Type B pancreatic cell (in vitro differentiated cells): ENCODE measurements around the gene RHBDL2. TPM values are rescaled to one million over a fixed set of nuclear protein-coding genes. Genes with fewer than 3 reads are reported as not detected.
"Not testable (repeated sequence)": the region's sequence is repeated elsewhere in the genome, so short reads cannot be mapped to it uniquely, and the experiment has no call there.

Experiments
- DNase-seq: peaks from one replicate; pipeline ENCODE4 v3.0.0; 2021; ENCODE audit warnings: mixed read lengths; ENCODE audit not compliant: unreplicated experiment; ENCODE audit errors: extremely low spot score
- H3K27ac Mint-ChIP-seq: 2 replicates; pipeline ENCODE4 v1.8.0; 2021; ENCODE audit warnings: mild to moderate bottlenecking, mixed read lengths
- H3K27me3 Mint-ChIP-seq: 2 replicates; pipeline ENCODE4 v1.8.0; 2021; ENCODE audit warnings: mixed read lengths
- H3K36me3 Mint-ChIP-seq: 2 replicates; pipeline ENCODE4 v1.8.0; 2021; ENCODE audit warnings: mixed read lengths
- H3K4me1 Mint-ChIP-seq: one replicate; pipeline ENCODE4 v1.8.0; 2021; ENCODE audit warnings: mixed read lengths; ENCODE audit not compliant: unreplicated experiment
- H3K4me3 Mint-ChIP-seq: 2 replicates; pipeline ENCODE4 v1.8.0; 2021; ENCODE audit warnings: mild to moderate bottlenecking, mixed read lengths
- H3K9me3 Mint-ChIP-seq: 2 replicates; pipeline ENCODE4 v1.8.0; 2021; ENCODE audit warnings: mixed read lengths
- CTCF ChIP-seq: fragments of 200-600 bp; sonication (generic); conservative IDR thresholded peaks from 2 replicates; pipeline ENCODE4 v1.5.0; 2021; ENCODE audit warnings: antibody characterized with exemption, mild to moderate bottlenecking
- total RNA-seq: library from RNA; stranded (reverse); gene quantifications from 2 replicates; pipeline ENCODE4 v1.2.1, GENCODE V29; 2021; ENCODE audit warnings: low replicate concordance

RHBDL2 gene
- total RNA-seq, 1 donor from 2014 or later: 0.80 TPM

- no peak overlapping the region for H3K4me3 Mint-ChIP-seq
- H3K4me1 Mint-ChIP-seq: no peaks in the 10 kb centered on the region
- no peaks in the 10 kb centered on the region for H3K27me3 Mint-ChIP-seq
- no peak overlapping the region for H3K27ac Mint-ChIP-seq
- no peaks in the 10 kb centered on the region for H3K9me3 Mint-ChIP-seq
- TF ChIP-seq CTCF: no peak
- peaks cover 21% of the 10 kb centered on the region for H3K36me3 Mint-ChIP-seq
- no peak for DNase-seq
Observed at GRCh38 chr1:38840281-38840680, 101.3 kb downstream of the RHBDL2 start.

GRCh38 chr1:38839363-38839762 is 102.3 kb downstream of the RHBDL2 start:
- no peaks in the 10 kb centered on the region for H3K9me3 Mint-ChIP-seq
- no peaks in the 10 kb centered on the region for H3K4me1 Mint-ChIP-seq
- no peaks in the 10 kb centered on the region for H3K27me3 Mint-ChIP-seq
- no peak overlapping the region for H3K27ac Mint-ChIP-seq
- H3K36me3 Mint-ChIP-seq: peaks cover 12% of the 10 kb centered on the region
- no peak overlapping the region for H3K4me3 Mint-ChIP-seq
- no peak for DNase-seq
- TF ChIP-seq CTCF: no peak

- H3K9me3 Mint-ChIP-seq, H3K4me3 Mint-ChIP-seq, H3K36me3 Mint-ChIP-seq, H3K4me1 Mint-ChIP-seq, DNase-seq, H3K27ac Mint-ChIP-seq: not testable (repeated sequence)
- peaks cover 12% of the 10 kb centered on the region for H3K27me3 Mint-ChIP-seq
Observed at GRCh38 chr1:38836316-38836715, 105.3 kb downstream of the RHBDL2 start.

Other genes with a start within 250 kb of the RHBDL2 start
- gene RRAGC, start 82.1 kb downstream of the RHBDL2 start, total RNA-seq: 25.3 and 26.1 TPM in 2 replicates
- 20.0 and 29.6 TPM in 2 replicates for gene MYCBP, start 68.5 kb downstream of the RHBDL2 start, total RNA-seq
- not detected in 2 replicates for gene GJA9, start 60.2 kb downstream of the RHBDL2 start, total RNA-seq
- 67.4 and 73.0 TPM in 2 replicates for gene AKIRIN1, start 49.4 kb upstream of the RHBDL2 start, total RNA-seq
- 212 and 252 TPM in 2 replicates for gene NDUFS5, start 84.5 kb upstream of the RHBDL2 start, total RNA-seq